Mesodermal cell (in vitro differentiated cells): ENCODE data around the gene EBP.
"Not testable (repeated sequence)": the region's sequence is repeated elsewhere in the genome, so short reads cannot be mapped to it uniquely, and the experiment has no call there.

Experiments
- H3K27ac ChIP-seq: 2 replicates; pipeline ENCODE4 v1.7.0; 2013; ENCODE audit warnings: mild to moderate bottlenecking, low read depth, low read length, moderate library complexity; ENCODE audit not compliant: severe bottlenecking
- H3K36me3 ChIP-seq: 2 replicates; pipeline ENCODE4 v1.7.1; 2013; ENCODE audit warnings: mild to moderate bottlenecking, low read length, moderate library complexity; ENCODE audit not compliant: control insufficient read depth, insufficient read depth
- H3K4me1 ChIP-seq: one replicate; pipeline ENCODE4 v1.7.1; 2013; ENCODE audit warnings: mild to moderate bottlenecking, low read length; ENCODE audit not compliant: insufficient read depth, control insufficient read depth, poor library complexity, severe bottlenecking
- H3K4me3 ChIP-seq: 2 replicates; pipeline ENCODE4 v1.7.0; 2013; ENCODE audit warnings: low read length, control low read depth, mild to moderate bottlenecking; ENCODE audit not compliant: insufficient read depth, poor library complexity, severe bottlenecking; ENCODE audit errors: extremely low read depth
- H3K9me3 ChIP-seq: 2 replicates; pipeline ENCODE4 v1.7.1; 2013; ENCODE audit warnings: mild to moderate bottlenecking, low read length, moderate library complexity; ENCODE audit not compliant: control insufficient read depth
- WGBS, 2 experiments: methylation state at CpG; one replicate each; pipeline ENCODE4 v1.1.5; 2013; ENCODE audit warnings: missing lambda C conversion rate in 2 of 2; ENCODE audit not compliant: insufficient coverage in 2 of 2; 5-methylcytosine and 5-hydroxymethylcytosine counted together

Gene EBP

DNA sequence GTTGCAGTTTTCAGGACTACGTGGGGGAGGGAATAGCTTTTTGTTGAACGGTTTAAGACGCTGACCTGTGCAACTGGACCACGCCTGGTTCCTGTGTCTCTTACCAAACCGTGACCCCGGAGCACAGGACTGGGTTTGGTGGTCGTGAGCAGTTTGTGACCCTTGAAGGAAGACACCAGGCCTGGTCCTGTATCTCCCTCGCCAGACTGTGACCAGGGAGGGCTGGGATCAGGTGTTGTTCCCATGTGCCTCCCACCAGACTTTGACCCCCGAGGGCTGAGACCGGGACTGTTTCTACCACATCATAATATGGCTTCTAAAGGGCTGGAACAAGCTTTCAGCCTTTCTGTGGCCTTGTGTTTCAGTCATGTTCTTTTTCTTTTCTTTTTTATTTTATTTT lies 683 bp downstream of the EBP start:
- Histone ChIP-seq H3K27ac (peak overlapping the region; percentile 41), H3K36me3 (peaks cover 30% of the 10 kb centered on the region), H3K9me3 (no peaks in the 10 kb centered on the region), H3K4me3 (peak overlapping the region; percentile 50), H3K4me1 (no peaks in the 10 kb centered on the region)
- WGBS, 2 experiments = 0 to 8% methylated on average over 1 to 4 of the region's 10 CpGs

DNA sequence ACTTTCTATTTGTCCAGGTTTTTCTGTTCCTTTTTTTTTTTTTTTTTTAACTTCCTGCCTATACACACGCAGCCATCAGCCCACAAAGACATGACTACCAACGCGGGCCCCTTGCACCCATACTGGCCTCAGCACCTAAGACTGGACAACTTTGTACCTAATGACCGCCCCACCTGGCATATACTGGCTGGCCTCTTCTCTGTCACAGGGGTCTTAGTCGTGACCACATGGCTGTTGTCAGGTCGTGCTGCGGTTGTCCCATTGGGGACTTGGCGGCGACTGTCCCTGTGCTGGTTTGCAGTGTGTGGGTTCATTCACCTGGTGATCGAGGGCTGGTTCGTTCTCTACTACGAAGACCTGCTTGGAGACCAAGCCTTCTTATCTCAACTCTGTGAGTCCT lies 2.1 kb downstream of the EBP start:
- H3K4me3 ChIP-seq = no peak overlapping the region
- H3K27ac ChIP-seq = no peak overlapping the region
- 89 to 90% methylated on average over 2 to 5 of the region's 12 CpGs for WGBS, 2 experiments
- no peaks in the 10 kb centered on the region for H3K4me1 ChIP-seq
- no peaks in the 10 kb centered on the region for H3K9me3 ChIP-seq
- peaks cover 43% of the 10 kb centered on the region for H3K36me3 ChIP-seq

DNA sequence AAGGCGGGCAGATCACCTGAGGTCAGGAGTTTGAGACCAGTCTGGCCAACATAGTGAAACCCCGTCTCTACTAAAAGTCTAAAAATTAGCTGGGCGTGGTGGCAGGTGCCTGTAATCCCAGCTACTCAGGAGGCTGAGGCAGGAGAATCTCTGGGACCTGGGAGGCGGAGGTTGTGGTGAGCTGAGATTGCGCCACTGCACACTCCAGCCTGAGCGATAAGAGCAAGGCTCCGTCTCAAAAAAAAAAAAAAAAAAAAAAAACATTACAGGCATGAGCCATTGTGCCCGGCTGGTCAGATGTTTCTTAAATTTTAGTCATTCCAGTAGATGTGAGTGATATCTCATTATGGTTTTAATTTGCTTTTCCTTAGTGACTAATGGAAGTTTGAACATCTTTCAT lies 4.2 kb downstream of the EBP start:
- H3K4me1 ChIP-seq, H3K27ac ChIP-seq, H3K4me3 ChIP-seq, H3K9me3 ChIP-seq: not testable (repeated sequence)
- peaks cover 47% of the 10 kb centered on the region for H3K36me3 ChIP-seq
- WGBS, 2 experiments = 86 to 100% methylated on average over 1 of the region's 8 CpGs

DNA sequence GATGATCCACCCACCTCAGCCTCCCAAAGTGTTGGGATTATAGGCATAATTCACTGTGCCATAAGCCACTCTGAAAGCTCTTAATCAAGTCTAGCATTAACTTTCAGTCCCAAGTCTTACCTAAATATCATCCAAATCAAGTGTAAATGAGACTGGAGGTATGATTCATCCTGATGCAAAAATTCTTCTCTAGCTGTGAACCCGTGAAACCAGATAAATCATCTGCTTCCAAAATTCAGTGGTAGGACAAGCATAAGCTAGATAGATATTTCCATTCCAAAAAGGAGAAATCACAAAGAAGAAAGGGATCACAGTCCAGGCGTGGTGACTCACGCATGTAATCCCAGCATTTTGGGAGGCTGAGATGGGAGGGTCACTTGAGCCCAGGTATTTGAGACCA lies 9.1 kb downstream of the EBP start:
- Histone ChIP-seq H3K4me1 (no peaks in the 10 kb centered on the region), H3K36me3 (peaks cover 31% of the 10 kb centered on the region), H3K9me3 (no peaks in the 10 kb centered on the region), H3K27ac (no peak overlapping the region), H3K4me3 (no peak overlapping the region)
- WGBS, 2 experiments = 100% methylated on average over 2 of the region's 3 CpGs; no CpG with 5 or more reads in 1 of the 2 experiments

DNA sequence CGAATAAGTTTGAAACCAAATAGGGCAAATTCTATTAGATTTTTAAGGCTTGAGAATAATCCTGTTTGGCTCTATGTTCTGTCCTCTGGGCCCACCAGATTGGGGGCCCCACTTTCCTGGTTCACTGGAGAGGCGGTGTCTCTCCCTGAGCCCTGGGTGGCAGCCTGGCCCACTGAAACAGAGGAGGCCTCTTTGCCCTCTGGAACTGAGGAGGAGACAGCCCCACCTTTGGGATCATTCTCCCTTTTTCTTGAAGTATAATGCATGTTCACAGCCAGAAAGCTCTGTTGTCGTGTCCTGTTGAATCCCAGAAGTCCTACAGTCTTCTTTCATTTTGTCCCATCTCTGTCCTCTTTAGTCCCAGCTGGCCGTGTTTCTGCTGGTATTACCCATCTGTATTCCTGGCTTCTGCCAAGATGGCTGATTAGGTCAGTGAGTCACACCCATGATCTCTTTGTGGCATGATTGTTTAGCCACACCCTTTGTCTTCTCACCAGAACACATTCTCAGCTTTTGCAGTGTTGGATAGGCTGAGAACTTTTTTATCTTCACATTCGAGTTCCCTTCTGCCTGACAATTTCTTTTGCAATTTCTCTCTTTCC lies 9.9 kb downstream of the EBP start:
- no peaks in the 10 kb centered on the region for H3K9me3 ChIP-seq
- H3K36me3 ChIP-seq = peaks cover 25% of the 10 kb centered on the region
- no peak overlapping the region for H3K27ac ChIP-seq
- H3K4me1 ChIP-seq = no peaks in the 10 kb centered on the region
- 90 to 100% methylated on average over 2 of the region's 5 CpGs for WGBS, 2 experiments
- no peak overlapping the region for H3K4me3 ChIP-seq

DNA sequence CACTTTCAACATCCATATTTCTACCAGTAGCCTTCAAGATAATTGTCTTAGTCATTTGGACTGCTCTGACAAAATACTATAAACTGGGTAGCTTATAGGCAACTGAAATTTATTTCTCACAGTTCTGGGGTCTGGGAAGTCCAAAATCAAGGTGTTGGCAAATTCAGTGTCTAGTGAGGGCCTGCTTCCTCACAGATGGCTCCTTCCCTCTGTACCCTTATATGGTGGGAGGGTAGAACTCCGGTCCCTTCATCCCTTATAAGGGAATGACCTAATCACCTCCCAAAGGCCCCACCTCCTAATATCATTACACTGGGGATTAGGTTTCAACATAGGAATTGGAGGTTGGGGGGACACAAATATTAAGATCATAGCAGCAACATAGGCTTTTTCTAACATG lies 10.6 kb downstream of the EBP start:
- H3K36me3 ChIP-seq = peaks cover 19% of the 10 kb centered on the region
- H3K4me1 ChIP-seq = no peaks in the 10 kb centered on the region
- no CpG with 5 or more reads among the region's 1 CpG for WGBS, 2 experiments
- no peaks in the 10 kb centered on the region for H3K9me3 ChIP-seq
- H3K27ac ChIP-seq = no peak overlapping the region
- no peak overlapping the region for H3K4me3 ChIP-seq

DNA sequence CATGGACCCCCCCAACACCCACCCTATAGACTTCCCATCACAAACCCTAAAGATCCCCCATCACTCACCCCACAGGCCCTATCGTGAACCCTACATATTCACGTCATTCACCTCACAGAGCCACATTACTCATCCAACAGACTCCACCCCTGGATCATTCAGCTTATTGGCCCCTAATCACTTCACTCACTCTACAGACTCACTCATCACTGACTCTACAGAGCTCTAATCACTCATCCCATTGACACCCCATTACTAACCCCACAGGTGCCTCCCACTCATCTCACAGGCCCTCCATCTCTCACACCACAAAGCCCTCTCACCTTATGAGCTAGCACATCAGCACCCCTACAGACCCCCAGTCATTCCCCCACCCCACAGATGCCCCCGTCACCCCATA lies 11.6 kb downstream of the EBP start:
- Histone ChIP-seq H3K27ac (no peak overlapping the region), H3K4me3 (no peak overlapping the region), H3K36me3 (peaks cover 9% of the 10 kb centered on the region), H3K9me3 (no peaks in the 10 kb centered on the region), H3K4me1 (no peaks in the 10 kb centered on the region)
- WGBS, 2 experiments = 86% methylated on average over 1 of the region's 3 CpGs; no CpG with 5 or more reads in 1 of the 2 experiments

DNA sequence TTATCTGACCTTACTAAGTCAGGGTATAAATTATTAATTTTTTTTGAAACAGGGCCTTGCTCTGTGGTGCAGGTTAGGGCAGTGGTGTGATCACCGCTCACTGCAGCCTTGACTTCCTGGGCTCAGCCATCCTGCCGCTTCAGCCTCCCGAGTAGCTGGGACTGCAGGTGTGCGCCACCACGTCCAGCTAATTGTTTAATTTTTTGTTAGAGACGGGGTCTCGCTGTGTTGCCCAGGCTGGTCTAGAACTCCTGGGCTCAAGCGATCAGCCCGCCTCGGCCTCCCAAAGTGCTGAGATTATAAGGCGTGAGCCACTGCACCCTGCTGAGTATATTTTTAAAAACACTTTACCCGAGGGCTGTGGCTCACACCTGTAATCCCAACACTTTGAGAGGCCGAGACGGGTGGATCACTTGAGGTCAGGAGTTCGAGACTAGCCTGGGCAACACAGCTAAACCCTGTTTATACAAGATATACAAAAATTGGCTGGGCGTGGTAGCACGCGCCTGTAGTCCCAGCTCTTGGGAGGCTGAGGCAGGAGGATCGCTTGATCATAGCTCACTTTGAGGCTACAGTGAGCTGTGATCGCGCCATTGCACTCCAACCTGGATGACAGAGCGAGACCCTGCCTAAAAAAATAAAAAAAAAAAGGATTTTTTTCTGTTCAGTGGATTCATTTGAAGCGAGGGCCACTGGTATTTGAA lies 17.2 kb downstream of the EBP start:
- WGBS, 2 experiments = 95 to 96% methylated on average over 15 of the region's 23 CpGs

DNA sequence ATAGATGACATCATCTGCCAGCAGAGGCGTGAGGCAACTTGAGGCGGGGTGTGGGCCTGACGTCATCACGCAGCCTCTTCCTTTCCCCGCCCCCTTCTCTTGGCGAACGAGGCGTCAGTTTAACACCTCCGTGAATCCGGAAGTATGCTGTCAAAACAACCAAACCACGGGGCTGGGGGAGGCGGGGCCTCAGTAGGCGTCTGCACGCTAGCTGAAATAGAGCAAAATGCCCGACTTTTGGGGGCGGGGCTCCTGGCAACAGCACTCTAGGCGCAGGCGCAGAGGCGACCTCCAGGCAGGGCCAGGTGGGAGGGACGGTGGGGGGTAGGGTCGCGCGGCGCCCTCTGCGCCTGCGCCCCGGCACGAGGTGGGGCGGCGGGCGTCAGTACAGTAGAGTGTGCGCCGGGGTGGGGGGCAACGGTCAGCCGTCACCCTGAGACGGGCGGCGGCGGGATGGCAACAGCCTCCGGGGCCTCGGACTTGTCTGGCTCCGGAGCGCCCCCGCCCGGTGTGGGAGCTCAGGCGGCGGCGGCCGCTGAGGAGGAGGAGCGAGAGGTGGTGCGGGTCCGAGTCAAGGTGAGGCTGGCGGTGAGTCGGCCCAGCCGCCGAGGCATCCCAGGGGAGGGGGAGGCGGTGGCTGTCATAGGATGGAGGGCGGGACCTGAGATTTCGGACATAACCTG lies 17.9 kb downstream of the EBP start, which contains the start of gene TBC1D25:
Gene TBC1D25 (plus strand): TSS at position 370 of the 683 bp plus-strand sequence. CDS start 84 bp downstream, at position 454.
- H3K27ac ChIP-seq = peak within 1 kb of the TSS; percentile 66
- peak within 1 kb of the TSS; percentile 52 for H3K4me3 ChIP-seq
- 1 to 2% methylated on average over 16 to 23 of the region's 59 CpGs for WGBS, 2 experiments
- H3K36me3 ChIP-seq = peaks cover 18% of the 10 kb centered on the region
- H3K9me3 ChIP-seq = no peaks in the 10 kb centered on the region
- no peaks in the 10 kb centered on the region for H3K4me1 ChIP-seq

More for the DNA sequence above, 17.2 kb downstream of the EBP start:
- Histone ChIP-seq H3K4me1 (no peaks in the 10 kb centered on the region), H3K9me3 (no peaks in the 10 kb centered on the region), H3K36me3 (peaks cover 17% of the 10 kb centered on the region), H3K4me3 (peak overlapping the region; percentile 52), H3K27ac (peak overlapping the region; percentile 66)

DNA sequence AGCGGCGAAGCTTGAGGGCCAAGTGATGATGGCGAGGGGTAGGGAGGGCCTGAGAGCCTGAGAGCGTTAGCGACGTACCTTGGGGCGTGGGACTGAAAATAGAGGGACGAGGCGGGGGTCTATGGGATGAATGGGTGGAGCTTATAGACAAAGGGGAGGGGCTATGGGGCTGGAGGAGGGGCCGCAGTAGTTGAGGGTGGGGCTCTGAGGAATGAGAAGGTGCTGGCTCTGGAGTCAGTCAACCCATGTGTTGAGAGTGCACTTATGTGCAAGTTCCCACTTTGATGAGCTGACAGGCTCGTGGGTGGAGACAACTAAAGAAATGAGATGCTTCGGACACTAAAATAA lies 18.4 kb downstream of the EBP start:
- peaks cover 23% of the 10 kb centered on the region for H3K36me3 ChIP-seq
- H3K4me3 ChIP-seq = peak overlapping the region; percentile 52
- H3K4me1 ChIP-seq = no peaks in the 10 kb centered on the region
- peak overlapping the region; percentile 66 for H3K27ac ChIP-seq
- H3K9me3 ChIP-seq = no peaks in the 10 kb centered on the region
- 9% methylated on average over 8 of the region's 12 CpGs; no CpG with 5 or more reads in 1 of the 2 experiments for WGBS, 2 experiments
